Activated T-helper 1 cell treated with anti-CD3 and anti-CD28 coated beads, Interleukin-12 subunit alpha, Interleukin-12 subunit beta, Interleukin-2, Interleukin-4 antibody, amounts not matched to agents 30 ng/mL and 10 ng/mL and 1 ng/mL, durations not matched to agents 14 hours and 24 hours and 36 hours (primary cell): ENCODE measurements around the gene PIP4K2A. TPM values are rescaled to one million over a fixed set of nuclear protein-coding genes. Genes with fewer than 3 reads are reported as not detected.

ENCODE experiments used
- DNase-seq: peaks from one replicate; pipeline ENCODE4 v3.0.0; 2021; ENCODE audit warnings: low spot score
- H3K27ac Mint-ChIP-seq: one replicate; pipeline ENCODE4 v1.8.0; 2021; ENCODE audit warnings: mild to moderate bottlenecking, mixed read lengths
- H3K27me3 Mint-ChIP-seq: one replicate; pipeline ENCODE4 v1.8.0; 2022; ENCODE audit warnings: mild to moderate bottlenecking, moderate library complexity, mixed read lengths; ENCODE audit not compliant: insufficient read depth
- H3K36me3 Mint-ChIP-seq: one replicate; pipeline ENCODE4 v1.8.0; 2021; ENCODE audit warnings: low read depth, mixed read lengths
- H3K4me1 Mint-ChIP-seq: one replicate; pipeline ENCODE4 v1.8.0; 2021; ENCODE audit warnings: low read depth, mixed read lengths
- H3K4me3 Mint-ChIP-seq: one replicate; pipeline ENCODE4 v1.8.0; 2021; ENCODE audit warnings: mild to moderate bottlenecking, moderate library complexity, mixed read lengths
- H3K9me3 Mint-ChIP-seq: one replicate; pipeline ENCODE4 v1.8.0; 2021; ENCODE audit warnings: mixed read lengths
- intact Hi-C: fragments of 100-400 bp; cut with micrococcal nuclease; formaldehyde crosslinking; loops from one replicate; pipeline ENCODE4 v1.15.1; 2024
- total RNA-seq: library from RNA; stranded (reverse); gene quantifications from 2 replicates; pipeline ENCODE4 v1.2.3, GENCODE V29; 2022

PIP4K2A gene
- total RNA-seq, 1 donor from 2014 or later, result 92.7 TPM

DNA sequence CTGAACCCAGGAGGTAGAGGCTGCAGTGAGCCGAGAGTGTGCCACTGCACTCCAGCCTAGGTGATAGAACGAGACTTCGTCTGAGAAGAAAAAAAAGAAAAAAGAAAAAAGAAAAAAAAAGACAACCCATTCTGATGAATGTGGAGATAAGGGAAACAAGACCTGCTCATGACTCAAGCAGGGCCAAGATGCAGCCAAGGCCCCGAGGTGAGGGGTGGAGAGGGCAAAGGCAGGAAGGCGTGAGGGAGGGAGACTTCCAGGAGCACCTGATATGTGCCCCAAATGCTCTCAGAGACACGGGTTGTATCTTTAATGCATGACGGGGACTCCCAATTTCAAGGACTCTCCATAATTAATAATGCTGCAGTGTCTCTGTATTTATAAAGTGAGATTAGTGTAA lies 134.6 kb downstream of the PIP4K2A start:
- Mint-ChIP-seq H3K27ac (no peak overlapping the region), H3K36me3 (peaks cover 30% of the 10 kb centered on the region)
- intact Hi-C loops, result no loop called here

DNA sequence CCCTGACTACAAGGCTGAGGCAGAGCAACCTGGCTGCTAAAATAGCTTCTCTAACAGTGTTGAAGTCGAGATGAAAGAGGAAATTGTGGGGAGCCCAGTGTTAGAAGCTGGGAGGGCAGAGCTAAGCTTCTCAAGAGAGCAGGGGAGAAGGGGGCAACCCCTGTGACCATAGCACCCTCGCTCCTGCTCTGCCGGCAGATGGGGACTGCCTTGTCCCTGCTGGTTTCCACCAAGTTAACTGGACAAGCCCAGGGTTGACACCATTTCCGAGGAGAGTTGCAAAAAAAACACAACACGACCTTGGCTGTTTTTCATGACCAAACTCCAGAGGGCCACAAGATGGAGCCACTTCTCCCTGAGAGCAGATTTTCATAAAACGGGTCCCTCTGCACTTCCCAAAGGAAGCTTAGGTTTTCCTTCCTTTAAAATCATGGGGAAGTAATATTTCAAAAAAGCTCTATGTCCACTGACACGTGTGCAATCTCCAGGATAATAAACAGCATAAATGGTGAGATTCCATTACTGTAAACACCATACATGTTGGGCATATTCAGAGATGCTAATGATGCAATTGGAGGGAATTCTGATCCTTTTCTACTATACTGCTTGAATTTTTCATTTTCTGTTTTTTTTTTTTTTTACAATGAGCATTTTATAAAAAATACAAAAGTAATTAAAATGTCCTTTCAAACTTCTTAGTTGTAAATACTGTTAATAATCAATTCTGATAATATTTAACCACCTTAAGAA lies 140.4 kb downstream of the PIP4K2A start:
- Mint-ChIP-seq H3K27ac (peak overlapping the region; percentile 44), H3K9me3 (no peaks in the 10 kb centered on the region), H3K36me3 (peaks cover 38% of the 10 kb centered on the region), H3K4me3 (no peak overlapping the region), H3K4me1 (peaks cover 46% of the 10 kb centered on the region), H3K27me3 (no peaks in the 10 kb centered on the region)
- intact Hi-C loops, result loop anchor here (1.0 to 5.0 kb wide), 6 partner anchors 38 to 581 kb away; no protein-coding TSS in a partner anchor
- no peak for DNase-seq

More for the DNA sequence above, 134.6 kb downstream of the PIP4K2A start:
- Mint-ChIP-seq H3K9me3 (no peaks in the 10 kb centered on the region), H3K4me1 (peaks cover 33% of the 10 kb centered on the region), H3K27me3 (no peaks in the 10 kb centered on the region), H3K4me3 (no peak overlapping the region)
- DNase-seq, result no peak

- no peaks in the 10 kb centered on the region for H3K27me3 Mint-ChIP-seq
- peaks cover 38% of the 10 kb centered on the region for H3K4me1 Mint-ChIP-seq
- intact Hi-C loops, result loop anchor here (1.0 to 5.0 kb wide), 14 partner anchors 28 to 568 kb away; partner anchors contain the start of genes DNAJC1 and PIP4K2A
- H3K4me3 Mint-ChIP-seq, result no peak overlapping the region
- DNase-seq, result peak; percentile 48
- peaks cover 48% of the 10 kb centered on the region for H3K36me3 Mint-ChIP-seq
- peak overlapping the region; percentile 80 for H3K27ac Mint-ChIP-seq
- no peaks in the 10 kb centered on the region for H3K9me3 Mint-ChIP-seq
Measured at GRCh38 chr10:22570733-22571430, 143.5 kb downstream of the PIP4K2A start.

DNA sequence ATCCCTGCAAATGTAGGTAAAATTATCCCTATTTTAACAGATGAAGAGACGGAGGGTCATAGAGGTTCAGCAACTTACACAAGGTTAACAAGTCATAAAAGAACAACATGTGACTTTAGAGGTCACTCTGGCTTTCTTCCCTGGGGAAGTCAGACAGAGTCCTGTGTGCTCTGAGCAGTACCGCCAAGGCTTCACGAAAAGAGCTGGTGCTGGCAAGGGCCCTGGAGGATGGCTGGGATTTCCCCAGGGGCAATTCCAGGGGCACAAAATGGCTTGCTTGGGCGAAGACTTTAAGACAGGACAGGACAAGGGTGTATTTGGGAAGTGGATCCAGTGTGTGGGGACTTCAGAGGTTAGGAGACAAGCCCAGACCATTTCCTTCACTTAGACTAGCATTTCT lies 144.1 kb downstream of the PIP4K2A start:
- DNase-seq, result no peak
- Mint-ChIP-seq H3K27ac (peak overlapping the region; percentile 82), H3K36me3 (peaks cover 46% of the 10 kb centered on the region), H3K9me3 (no peaks in the 10 kb centered on the region), H3K4me1 (peaks cover 37% of the 10 kb centered on the region), H3K27me3 (no peaks in the 10 kb centered on the region), H3K4me3 (peak overlapping the region; percentile 58)
- intact Hi-C loops, result loop anchor here (1.0 to 5.0 kb wide), 11 partner anchors 42 to 567 kb away; partner anchors contain the start of genes DNAJC1 and PIP4K2A

- no peak overlapping the region for H3K27ac Mint-ChIP-seq
- intact Hi-C loops, result no loop called here
- no peak for DNase-seq
- H3K27me3 Mint-ChIP-seq, result no peaks in the 10 kb centered on the region
- H3K4me3 Mint-ChIP-seq, result no peak overlapping the region
- no peaks in the 10 kb centered on the region for H3K9me3 Mint-ChIP-seq
- H3K36me3 Mint-ChIP-seq, result peaks cover 50% of the 10 kb centered on the region
- peaks cover 43% of the 10 kb centered on the region for H3K4me1 Mint-ChIP-seq
Measured at GRCh38 chr10:22568928-22569327, 145.4 kb downstream of the PIP4K2A start.

- H3K4me3 Mint-ChIP-seq, result no peak overlapping the region
- no peaks in the 10 kb centered on the region for H3K9me3 Mint-ChIP-seq
- intact Hi-C loops, result no loop called here
Measured at GRCh38 chr10:22564060-22564459, 150.3 kb downstream of the PIP4K2A start.

GRCh38 chr10:22561909-22562308 lies 152.5 kb downstream of the PIP4K2A start:
- peaks cover 36% of the 10 kb centered on the region for H3K36me3 Mint-ChIP-seq
- no peaks in the 10 kb centered on the region for H3K9me3 Mint-ChIP-seq

More at GRCh38 chr10:22564060-22564459, 150.3 kb downstream of the PIP4K2A start:
- peaks cover 51% of the 10 kb centered on the region for H3K36me3 Mint-ChIP-seq
- DNase-seq, result no peak
- H3K27me3 Mint-ChIP-seq, result no peaks in the 10 kb centered on the region
- peaks cover 18% of the 10 kb centered on the region for H3K4me1 Mint-ChIP-seq
- peak overlapping the region; percentile 37 for H3K27ac Mint-ChIP-seq

DNA sequence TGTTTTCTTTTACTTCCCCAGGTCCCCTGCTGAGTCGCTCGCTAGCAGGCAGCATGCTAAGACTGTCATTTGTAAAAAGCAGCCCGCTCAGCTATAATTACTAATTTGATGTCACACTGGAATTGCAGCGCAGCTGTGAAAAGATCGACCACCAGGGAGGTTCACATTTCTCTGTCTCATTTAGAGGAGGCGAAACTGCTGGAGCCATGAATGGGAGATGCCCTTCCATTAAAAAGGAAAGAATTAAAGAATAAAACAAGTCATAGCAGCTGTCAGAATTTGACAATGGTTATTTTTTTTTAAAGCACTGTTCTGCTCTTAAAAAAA lies 153.5 kb downstream of the PIP4K2A start:
- no peaks in the 10 kb centered on the region for H3K9me3 Mint-ChIP-seq
- H3K4me1 Mint-ChIP-seq, result peaks cover 18% of the 10 kb centered on the region
- peaks cover 29% of the 10 kb centered on the region for H3K36me3 Mint-ChIP-seq
- H3K27ac Mint-ChIP-seq, result no peak overlapping the region
- no peak for DNase-seq
- no peak overlapping the region for H3K4me3 Mint-ChIP-seq
- intact Hi-C loops, result no loop called here
- H3K27me3 Mint-ChIP-seq, result no peaks in the 10 kb centered on the region

More at GRCh38 chr10:22561909-22562308, 152.5 kb downstream of the PIP4K2A start:
- Mint-ChIP-seq H3K4me1 (peaks cover 18% of the 10 kb centered on the region), H3K27me3 (no peaks in the 10 kb centered on the region), H3K27ac (no peak overlapping the region), H3K4me3 (no peak overlapping the region)
- intact Hi-C loops, result no loop called here
- DNase-seq, result no peak

DNA sequence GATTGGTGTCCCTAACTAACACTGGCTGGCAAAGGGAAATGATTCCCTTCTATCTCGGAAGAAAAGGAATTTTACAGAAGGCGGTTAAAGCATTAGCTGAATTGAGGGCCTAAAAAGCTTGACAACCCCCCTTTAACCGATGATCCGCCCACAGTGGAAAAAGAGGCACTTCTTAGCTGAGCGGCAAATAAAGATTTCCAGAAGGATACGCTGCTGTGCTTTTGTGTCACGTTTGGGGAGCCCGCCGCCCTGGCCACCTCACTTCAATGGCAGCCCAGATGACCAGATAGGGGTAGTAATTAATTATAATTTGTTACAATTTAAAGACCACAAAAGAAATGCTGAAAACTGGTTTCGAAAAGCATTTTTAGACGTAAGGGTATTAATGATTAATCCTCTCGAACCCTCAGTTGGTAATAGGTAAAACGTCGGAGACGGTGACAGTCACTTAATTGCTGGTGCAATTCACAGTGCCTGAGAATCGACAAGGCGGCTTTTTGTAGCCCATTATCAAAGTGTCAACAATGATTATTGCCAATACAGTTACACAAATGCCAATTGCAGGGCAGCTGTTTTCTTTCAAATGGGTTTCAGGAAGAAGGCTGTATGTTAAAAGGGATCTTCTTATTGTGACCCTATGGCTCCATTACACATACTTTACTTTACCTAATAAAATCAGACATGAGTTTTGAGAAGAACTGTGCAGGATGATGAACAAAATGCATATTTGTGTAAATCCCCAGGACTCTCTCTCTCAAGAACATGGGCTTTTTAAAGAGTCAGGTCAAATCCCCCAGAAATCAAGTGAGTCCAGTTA lies 154.1 kb downstream of the PIP4K2A start:
- H3K9me3 Mint-ChIP-seq, result no peaks in the 10 kb centered on the region
- no peak overlapping the region for H3K27ac Mint-ChIP-seq
- no peak overlapping the region for H3K4me3 Mint-ChIP-seq
- peaks cover 17% of the 10 kb centered on the region for H3K4me1 Mint-ChIP-seq
- H3K36me3 Mint-ChIP-seq, result peaks cover 27% of the 10 kb centered on the region
- DNase-seq, result no peak
- H3K27me3 Mint-ChIP-seq, result no peaks in the 10 kb centered on the region
- intact Hi-C loops, result no loop called here

DNA sequence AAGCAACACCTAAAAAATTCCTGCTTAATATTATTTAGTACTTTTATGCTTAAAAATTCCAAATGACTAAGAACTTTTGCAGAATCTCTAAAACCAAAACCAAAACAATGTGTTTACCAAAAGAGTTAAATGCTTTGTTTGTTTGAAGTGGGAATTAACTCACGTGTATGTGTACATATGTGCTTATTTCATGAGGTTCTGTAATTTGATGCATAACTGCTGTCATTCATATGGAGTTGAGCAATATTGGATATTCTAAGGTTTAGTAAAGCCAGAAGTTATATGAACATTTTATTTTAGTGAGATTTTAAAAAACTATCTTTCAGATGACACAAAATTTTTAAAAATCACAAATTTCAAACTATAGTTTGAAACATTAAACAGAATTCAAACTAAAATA lies 157.1 kb downstream of the PIP4K2A start:
- Mint-ChIP-seq H3K4me3 (no peak overlapping the region), H3K27me3 (no peaks in the 10 kb centered on the region), H3K27ac (no peak overlapping the region), H3K4me1 (peaks cover 6% of the 10 kb centered on the region), H3K9me3 (no peaks in the 10 kb centered on the region), H3K36me3 (peaks cover 17% of the 10 kb centered on the region)
- intact Hi-C loops, result loop anchor here (10.0 kb wide), 1 partner anchor 507 kb away; no protein-coding TSS in a partner anchor
- DNase-seq, result no peak

- intact Hi-C loops, result loop anchor here (10.0 kb wide), 1 partner anchor 508 kb away; no protein-coding TSS in a partner anchor
- H3K9me3 Mint-ChIP-seq, result no peaks in the 10 kb centered on the region
- H3K36me3 Mint-ChIP-seq, result peaks cover 19% of the 10 kb centered on the region
- H3K27ac Mint-ChIP-seq, result no peak overlapping the region
- no peak for DNase-seq
- peaks cover 10% of the 10 kb centered on the region for H3K4me1 Mint-ChIP-seq
- H3K27me3 Mint-ChIP-seq, result no peaks in the 10 kb centered on the region
- no peak overlapping the region for H3K4me3 Mint-ChIP-seq
Measured at GRCh38 chr10:22556774-22557173, 157.6 kb downstream of the PIP4K2A start.

DNA sequence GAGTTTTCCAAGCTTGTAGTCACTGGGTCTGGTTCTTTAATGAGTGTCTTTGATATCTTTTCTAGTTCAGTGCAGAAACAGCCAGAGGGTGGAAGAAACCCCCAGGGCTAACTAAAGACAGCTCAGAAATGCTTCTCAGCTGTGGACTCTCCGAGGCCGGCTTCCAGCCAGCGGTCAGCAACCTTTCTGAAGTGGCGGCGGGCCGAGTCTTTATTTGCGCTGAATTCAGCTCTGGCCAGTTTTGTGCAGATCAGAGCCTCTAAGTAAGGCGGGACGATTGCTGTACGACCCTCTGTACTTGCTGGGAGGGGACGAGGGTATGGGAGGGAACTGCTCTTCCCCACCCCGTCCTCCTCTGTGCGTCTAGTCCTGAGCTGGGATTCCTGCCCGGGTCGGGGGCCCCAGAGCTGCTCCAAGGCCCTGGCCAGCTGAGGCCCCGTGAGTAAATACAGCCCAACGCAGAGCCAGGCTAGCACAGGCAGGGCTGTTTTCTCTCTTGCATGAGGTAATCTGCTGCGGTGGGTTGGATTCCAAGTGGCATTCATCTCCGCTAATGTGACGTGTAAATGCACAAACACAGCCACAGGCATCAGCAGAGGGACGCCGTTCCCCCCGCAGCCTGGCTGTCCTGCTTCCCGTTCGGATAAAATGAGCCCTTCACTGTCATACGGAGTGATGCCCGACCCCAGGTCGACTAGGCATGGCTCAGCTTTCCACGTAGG lies 159.8 kb downstream of the PIP4K2A start:
- DNase-seq, result no peak
- Mint-ChIP-seq H3K36me3 (peaks cover 22% of the 10 kb centered on the region), H3K27me3 (no peaks in the 10 kb centered on the region)

More for the DNA sequence above, 159.8 kb downstream of the PIP4K2A start:
- Mint-ChIP-seq H3K9me3 (no peaks in the 10 kb centered on the region), H3K4me3 (no peak overlapping the region), H3K4me1 (peaks cover 23% of the 10 kb centered on the region), H3K27ac (no peak overlapping the region)
- intact Hi-C loops, result loop anchor here (10.0 kb wide), 1 partner anchor 510 kb away; no protein-coding TSS in a partner anchor
